Astrocyte (in vitro differentiated cells and primary cell): ENCODE measurements around the gene MELTF. TPM values are rescaled to one million over a fixed set of nuclear protein-coding genes. Genes with fewer than 3 reads are reported as not detected.
"Not testable (repeated sequence)": the region's sequence is repeated elsewhere in the genome, so short reads cannot be mapped to it uniquely, and the experiment has no call there.

ENCODE experiments used
- DNase-seq: peaks from one replicate; pipeline ENCODE4 v3.0.0-alpha.2; 2010; ENCODE audit warnings: low read depth
- FAIRE-seq: peaks from 2 replicates; lab custom pipeline; 2011; peaks lifted over from hg19 to GRCh38; lab: Jason Lieb, UNC
- H2AFZ ChIP-seq: 2 replicates; pipeline ENCODE4 v1.6.0; 2012; ENCODE audit warnings: low read depth, low read length, inconsistent platforms
- H3K27ac ChIP-seq: 2 replicates; pipeline ENCODE4 v1.5.1; 2011; ENCODE audit warnings: low read depth, low read length, inconsistent platforms
- H3K27me3 ChIP-seq: 2 replicates; pipeline ENCODE4 v1.6.0; 2011; ENCODE audit warnings: low read length, inconsistent platforms; ENCODE audit not compliant: insufficient read depth
- H3K36me3 ChIP-seq: 2 replicates; pipeline ENCODE4 v1.5.1; 2011; ENCODE audit warnings: low read length, inconsistent platforms; ENCODE audit not compliant: insufficient read depth
- H3K4me1 ChIP-seq: 2 replicates; pipeline ENCODE4 v1.5.1; 2011; ENCODE audit warnings: low read length, inconsistent platforms; ENCODE audit not compliant: insufficient read depth
- H3K4me2 ChIP-seq: 2 replicates; pipeline ENCODE4 v1.6.0; 2012; ENCODE audit warnings: low read length, inconsistent platforms
- H3K4me3 ChIP-seq: 2 replicates; pipeline ENCODE4 v1.5.1; 2011; ENCODE audit warnings: low read depth, mild to moderate bottlenecking, low read length, inconsistent platforms; ENCODE audit not compliant: insufficient read depth
- H3K79me2 ChIP-seq: 2 replicates; pipeline ENCODE4 v1.6.0; 2012; ENCODE audit warnings: mild to moderate bottlenecking, low read length, inconsistent platforms; ENCODE audit not compliant: insufficient read depth
- H3K9ac ChIP-seq: 2 replicates; pipeline ENCODE4 v1.6.0; 2012; ENCODE audit warnings: mild to moderate bottlenecking, low read length, inconsistent platforms
- H3K9me3 ChIP-seq: 2 replicates; pipeline ENCODE4 v1.5.1; 2012; ENCODE audit warnings: low read depth, mild to moderate bottlenecking, low read length, inconsistent platforms; ENCODE audit not compliant: insufficient read depth
- H4K20me1 ChIP-seq: 2 replicates; pipeline ENCODE4 v1.6.0; 2012; ENCODE audit warnings: low read length, inconsistent platforms; ENCODE audit not compliant: insufficient read depth
- H3K27ac Mint-ChIP-seq: one replicate; pipeline ENCODE4 v1.8.0; 2021; ENCODE audit warnings: mild to moderate bottlenecking, mixed read lengths; ENCODE audit not compliant: unreplicated experiment
- H3K27me3 Mint-ChIP-seq: one replicate; pipeline ENCODE4 v1.8.0; 2021; ENCODE audit warnings: low read depth, mixed read lengths; ENCODE audit not compliant: unreplicated experiment
- H3K36me3 Mint-ChIP-seq: one replicate; pipeline ENCODE4 v1.8.0; 2021; ENCODE audit warnings: low read depth, mixed read lengths; ENCODE audit not compliant: unreplicated experiment
- H3K4me1 Mint-ChIP-seq: one replicate; pipeline ENCODE4 v1.8.0; 2021; ENCODE audit warnings: low read depth, mixed read lengths; ENCODE audit not compliant: unreplicated experiment
- H3K4me3 Mint-ChIP-seq: one replicate; pipeline ENCODE4 v1.8.0; 2021; ENCODE audit warnings: mild to moderate bottlenecking, moderate library complexity, mixed read lengths; ENCODE audit not compliant: unreplicated experiment
- H3K9me3 Mint-ChIP-seq: one replicate; pipeline ENCODE4 v1.8.0; 2021; ENCODE audit warnings: mild to moderate bottlenecking, mixed read lengths; ENCODE audit not compliant: unreplicated experiment
- CTCF ChIP-seq: IDR thresholded peaks from 2 replicates; pipeline ENCODE4 v1.5.1; 2011; ENCODE audit warnings: low read depth, mild to moderate bottlenecking, inconsistent platforms, low read length, moderate library complexity; ENCODE audit not compliant: insufficient read depth
- EZH2 ChIP-seq: IDR thresholded peaks from 2 replicates; pipeline ENCODE4 v1.6.1; 2012; ENCODE audit warnings: mild to moderate bottlenecking, low read length, inconsistent platforms; ENCODE audit not compliant: insufficient read depth
- total RNA-seq: library from RNA; stranded (reverse); gene quantifications from 2 replicates; pipeline ENCODE4 v1.2.1, GENCODE V29; 2021

The MELTF gene
- total RNA-seq, 1 donor from 2014 or later: 24.0 TPM

- FAIRE-seq, H3K9me3 Mint-ChIP-seq, H3K4me2 ChIP-seq, H2AFZ ChIP-seq, H3K36me3 ChIP-seq, H3K9ac ChIP-seq, H3K79me2 ChIP-seq, H3K27me3 Mint-ChIP-seq, H3K27me3 ChIP-seq, H3K9me3 ChIP-seq, H3K27ac Mint-ChIP-seq, H3K27ac ChIP-seq, H3K36me3 Mint-ChIP-seq, H3K4me3 Mint-ChIP-seq, H3K4me3 ChIP-seq: not testable (repeated sequence)
- Histone ChIP-seq H3K4me1 (peaks cover 21% of the 10 kb centered on the region), H4K20me1 (peaks cover 10% of the 10 kb centered on the region)
- DNase-seq: peak; percentile 17
- H3K4me1 Mint-ChIP-seq: peaks cover 17% of the 10 kb centered on the region
Observed at GRCh38 chr3:197033764-197034163, 4.1 kb upstream of the MELTF start.

- Histone ChIP-seq H3K4me1 (peaks cover 24% of the 10 kb centered on the region), H3K36me3 (no peaks in the 10 kb centered on the region), H2AFZ (no peak overlapping the region), H3K9me3 (no peaks in the 10 kb centered on the region), H3K27me3 (no peaks in the 10 kb centered on the region), H3K27ac (peak overlapping the region; percentile 70), H3K79me2 (no peaks in the 10 kb centered on the region), H3K4me2 (peak overlapping the region; percentile 47), H4K20me1 (peaks cover 2% of the 10 kb centered on the region), H3K9ac (peak overlapping the region; percentile 33), H3K4me3 (no peak overlapping the region)
- H3K4me3 Mint-ChIP-seq: no peak overlapping the region
- H3K27ac Mint-ChIP-seq: peak overlapping the region; percentile 89
- DNase-seq (peak; percentile 98), FAIRE-seq (no peak)
- peaks cover 4% of the 10 kb centered on the region for H3K36me3 Mint-ChIP-seq
- no peaks in the 10 kb centered on the region for H3K9me3 Mint-ChIP-seq
- no peaks in the 10 kb centered on the region for H3K27me3 Mint-ChIP-seq
- no peak for TF ChIP-seq EZH2
- TF ChIP-seq CTCF: no peak
- peaks cover 17% of the 10 kb centered on the region for H3K4me1 Mint-ChIP-seq
Observed at GRCh38 chr3:197031315-197032285, 2.0 kb upstream of the MELTF start.

GRCh38 chr3:197030379-197031314 lies 1.0 kb upstream of the MELTF start:
- Histone ChIP-seq H3K4me1 (peaks cover 24% of the 10 kb centered on the region), H4K20me1 (no peaks in the 10 kb centered on the region), H3K27ac (peak overlapping the region; percentile 70), H3K27me3 (no peaks in the 10 kb centered on the region), H3K36me3 (no peaks in the 10 kb centered on the region), H3K9ac (peak overlapping the region; percentile 33), H3K4me3 (no peak overlapping the region), H3K4me2 (peak overlapping the region; percentile 21), H2AFZ (no peak overlapping the region), H3K9me3 (no peaks in the 10 kb centered on the region), H3K79me2 (no peaks in the 10 kb centered on the region)
- Mint-ChIP-seq H3K9me3 (no peaks in the 10 kb centered on the region), H3K27ac (peak overlapping the region; percentile 89), H3K4me3 (peak overlapping the region; percentile 34), H3K4me1 (peaks cover 15% of the 10 kb centered on the region), H3K36me3 (peaks cover 4% of the 10 kb centered on the region), H3K27me3 (peaks cover 4% of the 10 kb centered on the region)
- DNase-seq: no peak
- no peak for TF ChIP-seq CTCF
- FAIRE-seq: no peak
